Psoas muscle (tissue), 8 donors: ENCODE results near the gene PEAR1. TPM values are rescaled to one million over a fixed set of nuclear protein-coding genes. Genes with fewer than 3 reads are reported as not detected.

ENCODE experiments used
- ATAC-seq, 4 donors: fragments of 200-7000 bp; cut with Tn5 transposase; one replicate each; pipeline ENCODE4 v1.9.1; 2020; ENCODE audit warnings: moderate library complexity in 3 of 4, mild to moderate bottlenecking in 2 of 4
- DNase-seq, 2 donors: peaks; one replicate each; pipeline ENCODE4 v3.0.0-alpha.2; 2020
- H3K27ac ChIP-seq: fragments of 200-600 bp; one replicate; pipeline ENCODE4 v1.8.0; 2022
- H3K27me3 ChIP-seq, 3 donors: fragments of 200-600 bp in 1 of 3; one replicate each; pipeline versions ENCODE4 v1.6.1 to v1.8.0; 2013 to 2022; ENCODE audit warnings: low read length in 2 of 3, mild to moderate bottlenecking in 2 of 3, moderate library complexity in 1 of 3; ENCODE audit not compliant: insufficient read depth in 3 of 3
- H3K36me3 ChIP-seq, 2 donors: fragments of 200-600 bp in 1 of 2; one replicate each; pipeline versions ENCODE4 v1.6.1 to v1.8.0; 2013 to 2022; ENCODE audit warnings: low read depth in 1 of 2, mild to moderate bottlenecking in 1 of 2, moderate library complexity in 1 of 2; ENCODE audit not compliant: insufficient read depth in 1 of 2
- H3K4me1 ChIP-seq: fragments of 200-600 bp; one replicate; pipeline ENCODE4 v1.8.0; 2022
- H3K4me3 ChIP-seq: fragments of 200-600 bp; one replicate; pipeline ENCODE4 v1.8.0; 2022; ENCODE audit warnings: mild to moderate bottlenecking
- H3K9me3 ChIP-seq: fragments of 200-600 bp; one replicate; pipeline ENCODE4 v1.8.0; 2022
- WGBS, 3 donors: extraction: QIAGEN DNeasy Blood & Tissue Kit; methylation state at CpG; one replicate each; pipeline versions ENCODE4 v1.1.6 to v1.1.7; 2013; 5-methylcytosine and 5-hydroxymethylcytosine counted together
- intact Hi-C, 2 donors: fragments of 100-400 bp; cut with DNase I; formaldehyde crosslinking; loops; one replicate each; pipeline versions ENCODE4 v1.11.0 to v1.14.2; 2022
- polyA plus RNA-seq, 3 donors: library from polyadenylated mRNA; stranded (reverse); fragments of 200-250 nt; gene quantifications; one replicate each; pipeline ENCODE4 v1.2.3, GENCODE V29; 2013
- total RNA-seq, 4 donors: library from RNA; stranded (reverse); fragmentation: NEBNext Ultra II Directional in 2 of 4; extraction: Animal tissue kit (Norgen Biotek cat#: 25700) in 2 of 4; gene quantifications; one replicate each; pipeline versions ENCODE4 v1.2.1 to v1.2.4, GENCODE V29; 2021 to 2023
- TF ChIP-seq, protein P1 (sequence below): fragments of 200-600 bp; IDR thresholded peaks from one replicate; pipeline ENCODE4 v1.8.0; 2022; ENCODE audit warnings: antibody characterized with exemption
- donor health status: healthy with polysubstance abuse.
- donor health status: DM: no; HTN: no; CAD: no; lungs with moderate emphysema.
- donor health status: Bipolar disorder and iron deficiency.
- donor health status: healthy.
- donor health status: DM: yes; HTN: yes; CAD: no.
- donor health status: DM: no; HTN: no; CAD: no.
- donor health status: DM: no; HTN: no; CAD: no.
- donor health status: DM: yes; HTN: yes; CAD: no.

The PEAR1 gene
- total and polyA plus RNA-seq, 7 donors, result 2.1 to 7.3 (median 3.8) TPM

DNA sequence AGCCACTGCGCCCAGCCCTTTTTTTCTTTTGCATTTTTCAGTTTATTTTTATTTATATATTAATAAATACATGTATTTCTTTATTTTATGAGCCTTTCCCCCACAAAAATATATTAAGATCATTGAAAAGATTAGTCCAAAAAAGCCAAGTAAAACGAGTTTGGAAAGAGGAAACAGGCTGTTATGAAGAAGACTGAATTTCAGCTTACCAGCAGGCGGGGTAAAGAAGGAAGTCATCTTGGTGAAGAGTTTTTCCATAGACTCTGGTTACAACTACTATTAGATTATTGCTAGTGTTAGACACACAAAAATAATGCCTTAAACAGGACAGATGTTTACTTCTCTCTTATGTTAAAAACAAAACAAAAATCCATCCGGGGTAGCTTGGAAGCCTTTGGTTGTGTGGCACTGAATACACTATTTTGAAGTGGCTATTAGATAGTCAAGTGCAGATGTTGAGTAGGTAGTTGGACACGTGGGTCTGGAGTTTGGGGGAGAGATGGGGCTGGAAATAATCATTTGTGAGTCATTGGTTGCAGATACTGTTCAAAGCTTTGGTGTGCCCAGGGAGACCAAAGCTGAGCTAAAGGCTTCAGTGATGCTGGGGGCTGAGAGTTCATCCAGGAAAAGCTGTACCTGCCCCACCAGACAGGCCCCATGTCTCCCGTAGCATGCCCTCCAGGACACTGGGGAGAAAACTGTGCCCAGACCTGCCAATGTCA lies 18.2 kb downstream of the PEAR1 start:
- no peak overlapping the region for H3K4me3 ChIP-seq
- ATAC-seq (no peak), DNase-seq (no peak)
- no peak overlapping the region for H3K27ac ChIP-seq
- peaks cover 0 to 43% (median 0%) of the 10 kb centered on the region in 3 donors for H3K27me3 ChIP-seq
- peaks cover 0 to 14% of the 10 kb centered on the region in 2 donors for H3K36me3 ChIP-seq
- no peaks in the 10 kb centered on the region for H3K4me1 ChIP-seq
- intact Hi-C loops, result loop anchor here in 1 of 2 donors (10.0 kb wide), 1 partner anchor 163 kb away; no protein-coding TSS in a partner anchor
- H3K9me3 ChIP-seq, result no peaks in the 10 kb centered on the region
- WGBS, 3 donors, result 75 to 77% (median 76%) methylated on average over 6 of the region's 6 CpGs
- TF ChIP-seq, protein P1, sequence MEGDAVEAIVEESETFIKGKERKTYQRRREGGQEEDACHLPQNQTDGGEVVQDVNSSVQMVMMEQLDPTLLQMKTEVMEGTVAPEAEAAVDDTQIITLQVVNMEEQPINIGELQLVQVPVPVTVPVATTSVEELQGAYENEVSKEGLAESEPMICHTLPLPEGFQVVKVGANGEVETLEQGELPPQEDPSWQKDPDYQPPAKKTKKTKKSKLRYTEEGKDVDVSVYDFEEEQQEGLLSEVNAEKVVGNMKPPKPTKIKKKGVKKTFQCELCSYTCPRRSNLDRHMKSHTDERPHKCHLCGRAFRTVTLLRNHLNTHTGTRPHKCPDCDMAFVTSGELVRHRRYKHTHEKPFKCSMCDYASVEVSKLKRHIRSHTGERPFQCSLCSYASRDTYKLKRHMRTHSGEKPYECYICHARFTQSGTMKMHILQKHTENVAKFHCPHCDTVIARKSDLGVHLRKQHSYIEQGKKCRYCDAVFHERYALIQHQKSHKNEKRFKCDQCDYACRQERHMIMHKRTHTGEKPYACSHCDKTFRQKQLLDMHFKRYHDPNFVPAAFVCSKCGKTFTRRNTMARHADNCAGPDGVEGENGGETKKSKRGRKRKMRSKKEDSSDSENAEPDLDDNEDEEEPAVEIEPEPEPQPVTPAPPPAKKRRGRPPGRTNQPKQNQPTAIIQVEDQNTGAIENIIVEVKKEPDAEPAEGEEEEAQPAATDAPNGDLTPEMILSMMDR, result no peak

DNA sequence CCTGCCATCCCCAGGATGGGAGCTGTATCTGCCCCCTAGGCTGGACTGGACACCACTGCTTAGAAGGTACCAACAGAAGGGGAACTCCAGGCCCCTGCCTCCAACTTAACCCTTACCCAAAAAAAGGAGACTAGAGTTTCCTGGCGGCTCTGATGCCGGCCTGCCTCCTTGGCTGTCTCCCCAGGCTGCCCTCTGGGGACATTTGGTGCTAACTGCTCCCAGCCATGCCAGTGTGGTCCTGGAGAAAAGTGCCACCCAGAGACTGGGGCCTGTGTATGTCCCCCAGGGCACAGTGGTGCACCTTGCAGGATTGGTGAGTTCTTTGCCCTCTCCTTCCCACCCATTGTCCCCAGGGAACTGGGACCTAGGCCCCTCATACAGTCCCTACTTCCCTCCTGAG lies 18.8 kb downstream of the PEAR1 start:
- no peak for ATAC-seq
- no peaks in the 10 kb centered on the region for H3K4me1 ChIP-seq
- intact Hi-C loops, result loop anchor here in 1 of 2 donors (10.0 kb wide), 1 partner anchor 162 kb away; no protein-coding TSS in a partner anchor

DNA sequence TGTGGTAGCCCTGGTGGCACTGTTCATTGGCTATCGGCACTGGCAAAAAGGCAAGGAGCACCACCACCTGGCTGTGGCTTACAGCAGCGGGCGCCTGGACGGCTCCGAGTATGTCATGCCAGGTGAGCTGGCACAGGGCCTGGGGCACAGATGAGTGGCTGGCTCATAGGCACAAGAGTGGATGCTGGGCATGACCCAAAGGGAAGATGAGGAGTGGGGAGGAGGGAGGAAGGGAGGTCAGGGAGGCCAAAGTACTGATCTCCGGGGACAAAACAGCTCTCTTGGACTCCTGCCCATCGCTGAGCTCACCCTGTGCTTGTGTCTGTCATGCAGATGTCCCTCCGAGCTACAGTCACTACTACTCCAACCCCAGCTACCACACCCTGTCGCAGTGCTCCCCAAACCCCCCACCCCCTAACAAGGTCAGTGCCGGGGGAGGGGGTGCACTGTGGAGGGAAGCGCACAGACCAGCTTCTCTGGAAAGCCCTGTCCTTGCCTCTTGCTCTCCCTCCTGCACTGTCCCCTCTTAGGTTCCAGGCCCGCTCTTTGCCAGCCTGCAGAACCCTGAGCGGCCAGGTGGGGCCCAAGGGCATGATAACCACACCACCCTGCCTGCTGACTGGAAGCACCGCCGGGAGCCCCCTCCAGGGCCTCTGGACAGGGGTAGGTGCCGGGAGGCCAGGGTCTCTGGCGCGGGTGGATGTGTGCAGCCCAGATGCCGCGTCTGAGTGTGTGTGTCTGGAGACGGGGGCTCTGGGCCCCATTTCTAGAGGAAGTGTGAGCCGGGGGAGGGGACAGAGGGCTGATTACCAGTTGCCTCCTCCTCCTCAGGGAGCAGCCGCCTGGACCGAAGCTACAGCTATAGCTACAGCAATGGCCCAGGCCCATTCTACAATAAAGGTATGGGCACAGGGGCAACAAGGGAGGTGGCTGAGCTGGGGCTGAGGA lies 19.6 kb downstream of the PEAR1 start:
- Histone ChIP-seq H3K27ac (no peak overlapping the region), H3K27me3 (peaks cover 0 to 33% (median 0%) of the 10 kb centered on the region in 3 donors), H3K4me3 (no peak overlapping the region), H3K36me3 (peaks cover 0 to 8% of the 10 kb centered on the region in 2 donors), H3K4me1 (no peaks in the 10 kb centered on the region), H3K9me3 (no peaks in the 10 kb centered on the region)
- WGBS, 3 donors, result 48 to 57% (median 55%) methylated on average over 22 to 24 of the region's 24 CpGs
- DNase-seq (peak in 1 of 2 donors; percentile 64), ATAC-seq (peak in 1 of 4 donors; percentile 24)
- TF ChIP-seq, protein P1, result no peak
- intact Hi-C loops, result loop anchor here in 1 of 2 donors (10.0 kb wide), 1 partner anchor 162 kb away; no protein-coding TSS in a partner anchor

More for the DNA sequence above, 18.8 kb downstream of the PEAR1 start:
- no peaks in the 10 kb centered on the region for H3K9me3 ChIP-seq
- H3K27ac ChIP-seq, result no peak overlapping the region
- H3K4me3 ChIP-seq, result no peak overlapping the region
- TF ChIP-seq, protein P1, result no peak
- H3K36me3 ChIP-seq, result peaks cover 0 to 8% of the 10 kb centered on the region in 2 donors
- H3K27me3 ChIP-seq, result peaks cover 0 to 39% (median 0%) of the 10 kb centered on the region in 3 donors
- 36 to 63% (median 55%) methylated on average over 2 of the region's 2 CpGs for WGBS, 3 donors
- peak in 1 of 2 donors; percentile 19 for DNase-seq

DNA sequence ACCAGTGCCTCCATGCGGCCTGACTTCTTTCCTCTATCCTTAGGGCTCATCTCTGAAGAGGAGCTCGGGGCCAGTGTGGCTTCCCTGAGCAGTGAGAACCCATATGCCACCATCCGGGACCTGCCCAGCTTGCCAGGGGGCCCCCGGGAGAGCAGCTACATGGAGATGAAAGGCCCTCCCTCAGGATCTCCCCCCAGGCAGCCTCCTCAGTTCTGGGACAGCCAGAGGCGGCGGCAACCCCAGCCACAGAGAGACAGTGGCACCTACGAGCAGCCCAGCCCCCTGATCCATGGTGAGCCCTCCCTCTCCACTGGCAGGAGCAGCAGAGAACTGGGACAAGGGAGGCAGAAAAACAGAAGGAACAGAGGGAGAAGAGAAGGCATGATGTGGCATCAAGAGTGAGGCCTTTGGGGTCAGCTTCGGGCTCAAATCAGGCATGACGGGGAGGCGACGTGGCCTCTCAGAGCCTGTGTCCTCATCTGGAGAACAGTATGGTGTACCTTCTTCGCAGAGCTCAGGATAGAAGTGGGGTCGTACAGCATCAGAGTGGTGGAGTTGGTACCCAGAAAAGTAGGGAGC lies 20.4 kb downstream of the PEAR1 start:
- no peak for ATAC-seq
- intact Hi-C loops, result loop anchor here in 1 of 2 donors (10.0 kb wide), 1 partner anchor 161 kb away; no protein-coding TSS in a partner anchor
- WGBS, 3 donors, result 88 to 90% (median 89%) methylated on average over 13 of the region's 13 CpGs

More for the DNA sequence above, 20.4 kb downstream of the PEAR1 start:
- Histone ChIP-seq H3K36me3 (peaks cover 0 to 8% of the 10 kb centered on the region in 2 donors), H3K27me3 (peaks cover 0 to 25% (median 0%) of the 10 kb centered on the region in 3 donors), H3K4me1 (no peaks in the 10 kb centered on the region), H3K9me3 (no peaks in the 10 kb centered on the region), H3K27ac (no peak overlapping the region), H3K4me3 (no peak overlapping the region)
- no peak for DNase-seq
- TF ChIP-seq, protein P1, result no peak
